Measurements from ENCODE around the gene ZMAT5.

The ZMAT5 gene

GRCh38 chr22:29753808-29754657 lies 12.8 kb downstream of the ZMAT5 start:
- DNase-seq (ENCODE audit: low spot score), result no peak

GRCh38 chr22:29751669-29752068 lies 15.1 kb downstream of the ZMAT5 start:
- no peak for DNase-seq (ENCODE audit: low spot score)

GRCh38 chr22:29750559-29751538 lies 16.0 kb downstream of the ZMAT5 start:
- DNase-seq (ENCODE audit: low spot score), result no peak

GRCh38 chr22:29750029-29750428 lies 16.8 kb downstream of the ZMAT5 start:
- no peak for DNase-seq (ENCODE audit: low spot score)

- no peak for DNase-seq (ENCODE audit: low spot score)
These were observed 18.4 kb downstream of the ZMAT5 start for GRCh38 chr22:29748248-29748893.

GRCh38 chr22:29747832-29748231 lies 19.0 kb downstream of the ZMAT5 start:
- DNase-seq (ENCODE audit: low spot score), result no peak

GRCh38 chr22:29744902-29745301 lies 21.9 kb downstream of the ZMAT5 start:
- no peak for DNase-seq (ENCODE audit: low spot score)

- DNase-seq (ENCODE audit: low spot score), result no peak
These were observed 24.5 kb downstream of the ZMAT5 start for GRCh38 chr22:29742326-29742725.

- no peak for DNase-seq (ENCODE audit: low spot score)
These were observed 24.9 kb downstream of the ZMAT5 start for GRCh38 chr22:29741926-29742325.

- no peak for DNase-seq (ENCODE audit: low spot score)
These were observed 26.6 kb downstream of the ZMAT5 start for GRCh38 chr22:29740216-29740615.

GRCh38 chr22:29739346-29739875 lies 27.4 kb downstream of the ZMAT5 start:
- no peak for DNase-seq (ENCODE audit: low spot score)

GRCh38 chr22:29738118-29738815 lies 28.5 kb downstream of the ZMAT5 start:
- no peak for DNase-seq (ENCODE audit: low spot score)

GRCh38 chr22:29737251-29738117 lies 29.3 kb downstream of the ZMAT5 start:
- DNase-seq (ENCODE audit: low spot score), result no peak

- DNase-seq (ENCODE audit: low spot score), result no peak
These were observed 31.4 kb downstream of the ZMAT5 start for GRCh38 chr22:29735416-29735815.

GRCh38 chr22:29734838-29735237 lies 32.0 kb downstream of the ZMAT5 start:
- DNase-seq (ENCODE audit: low spot score), result no peak

- DNase-seq (ENCODE audit: low spot score), result no peak
These were observed 32.4 kb downstream of the ZMAT5 start for GRCh38 chr22:29734406-29734805.

- DNase-seq (ENCODE audit: low spot score), result no peak
These were observed 33.2 kb downstream of the ZMAT5 start for GRCh38 chr22:29733362-29734201.

- DNase-seq (ENCODE audit: low spot score), result no peak
These were observed 33.9 kb downstream of the ZMAT5 start for GRCh38 chr22:29732883-29733282.

GRCh38 chr22:29731058-29731850 lies 35.6 kb downstream of the ZMAT5 start:
- DNase-seq (ENCODE audit: low spot score), result no peak
